Testis (tissue), 3 donors: ENCODE results near the gene STUM. TPM values are rescaled to one million over a fixed set of nuclear protein-coding genes. Genes with fewer than 3 reads are reported as not detected.

Experiments
- DNase-seq: peaks from one replicate; pipeline ENCODE4 v3.0.0-alpha.2; 2019
- H3K27ac ChIP-seq, 2 donors: fragments of 200-600 bp; sonication (generic); one replicate each; pipeline ENCODE4 v1.5.1; 2019
- H3K27me3 ChIP-seq: fragments of 200-600 bp; sonication (generic); one replicate; pipeline ENCODE4 v1.5.1; 2019
- H3K36me3 ChIP-seq: fragments of 200-600 bp; sonication (generic); one replicate; pipeline ENCODE4 v1.5.1; 2017; ENCODE audit warnings: low read depth; ENCODE audit errors: missing control alignments
- H3K4me1 ChIP-seq: fragments of 200-600 bp; sonication (generic); one replicate; pipeline ENCODE4 v1.5.1; 2019
- H3K4me3 ChIP-seq, 2 donors: fragments of 200-600 bp; sonication (generic); one replicate each; pipeline ENCODE4 v1.5.1; 2017 to 2019
- H3K9me3 ChIP-seq: fragments of 200-600 bp; sonication (generic); one replicate; pipeline ENCODE4 v1.5.1; 2017
- POLR2A ChIP-seq: fragments of 450-650 bp; IDR thresholded peaks from one replicate; pipeline ENCODE4 v1.6.1; 2017; ENCODE audit warnings: antibody characterized with exemption, mild to moderate bottlenecking, moderate library complexity
- WGBS, 2 donors: methylation state at CpG; one replicate each; pipeline ENCODE4 v1.1.5; 2018; 5-methylcytosine and 5-hydroxymethylcytosine counted together
- intact Hi-C: fragments of 100-400 bp; cut with DNase I; formaldehyde crosslinking; loops from one replicate; pipeline ENCODE4 v1.15.1; 2023; ENCODE audit warnings: low total_unique reads
- polyA plus RNA-seq: library from polyadenylated mRNA; stranded (reverse); fragments of 350-450 nt; fragmentation: Illumina TruSeq; extraction: RNeasy Lipid Tissue Mini Kit (QIAGEN cat#74804); gene quantifications from one replicate; pipeline ENCODE4 v1.2.3, GENCODE V29; 2014; ENCODE audit warnings: low read depth, low replicate concordance; ENCODE audit not compliant: insufficient read depth
- total RNA-seq, 2 donors: library from RNA; depleted of rRNA; stranded (reverse); fragments of >200 nt; gene quantifications; one replicate each; pipeline ENCODE4 v1.2.3, GENCODE V29; 2016
- TF ChIP-seq, protein P1 (sequence below), 3 experiments: fragments of 450-650 bp in 2 of 3; fragments of 200-600 bp in 1 of 3; sonication (generic) in 1 of 3; IDR thresholded peaks; one replicate each; pipeline ENCODE4 v1.5.1; 2016 to 2019; ENCODE audit warnings: antibody characterized with exemption in 3 of 3, mild to moderate bottlenecking in 2 of 3, moderate library complexity in 1 of 3

Gene STUM
- total and polyA plus RNA-seq, 3 donors from 2014 or later, result 2.5 to 4.5 (median 3.7) TPM

DNA sequence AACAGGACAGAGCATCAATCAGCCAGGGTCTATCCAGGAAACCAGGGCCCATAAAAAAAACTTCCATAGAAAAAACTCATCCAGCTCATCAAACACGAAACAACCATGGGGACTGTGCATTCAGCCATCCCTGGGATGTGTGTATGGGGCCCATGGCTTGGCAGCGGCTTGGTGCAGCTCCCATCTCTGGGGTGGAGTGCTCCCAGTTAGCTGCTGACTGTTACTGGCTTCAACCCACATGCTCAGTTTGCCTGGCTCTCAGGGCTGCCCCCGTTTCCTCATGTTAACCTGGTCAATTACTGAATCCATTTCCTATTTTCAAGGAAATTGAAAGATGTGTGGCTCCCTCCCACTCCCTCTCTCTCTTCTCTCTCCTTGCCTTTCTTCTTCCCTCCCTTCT is 37.3 kb upstream of the STUM start:
- no peak for DNase-seq
- no peaks in the 10 kb centered on the region for H3K36me3 ChIP-seq
- WGBS, 2 donors, result 80 to 92% methylated on average over 3 of the region's 3 CpGs
- intact Hi-C loops, result no loop called here
- no peaks in the 10 kb centered on the region for H3K9me3 ChIP-seq
- no peak for TF ChIP-seq POLR2A
- TF ChIP-seq, protein P1, sequence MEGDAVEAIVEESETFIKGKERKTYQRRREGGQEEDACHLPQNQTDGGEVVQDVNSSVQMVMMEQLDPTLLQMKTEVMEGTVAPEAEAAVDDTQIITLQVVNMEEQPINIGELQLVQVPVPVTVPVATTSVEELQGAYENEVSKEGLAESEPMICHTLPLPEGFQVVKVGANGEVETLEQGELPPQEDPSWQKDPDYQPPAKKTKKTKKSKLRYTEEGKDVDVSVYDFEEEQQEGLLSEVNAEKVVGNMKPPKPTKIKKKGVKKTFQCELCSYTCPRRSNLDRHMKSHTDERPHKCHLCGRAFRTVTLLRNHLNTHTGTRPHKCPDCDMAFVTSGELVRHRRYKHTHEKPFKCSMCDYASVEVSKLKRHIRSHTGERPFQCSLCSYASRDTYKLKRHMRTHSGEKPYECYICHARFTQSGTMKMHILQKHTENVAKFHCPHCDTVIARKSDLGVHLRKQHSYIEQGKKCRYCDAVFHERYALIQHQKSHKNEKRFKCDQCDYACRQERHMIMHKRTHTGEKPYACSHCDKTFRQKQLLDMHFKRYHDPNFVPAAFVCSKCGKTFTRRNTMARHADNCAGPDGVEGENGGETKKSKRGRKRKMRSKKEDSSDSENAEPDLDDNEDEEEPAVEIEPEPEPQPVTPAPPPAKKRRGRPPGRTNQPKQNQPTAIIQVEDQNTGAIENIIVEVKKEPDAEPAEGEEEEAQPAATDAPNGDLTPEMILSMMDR (IDR thresholded peaks at IDR 0.05), result no peak
- H3K27ac ChIP-seq, result no peak overlapping the region
- no peak overlapping the region for H3K4me3 ChIP-seq
- H3K27me3 ChIP-seq, result no peaks in the 10 kb centered on the region
- no peaks in the 10 kb centered on the region for H3K4me1 ChIP-seq

DNA sequence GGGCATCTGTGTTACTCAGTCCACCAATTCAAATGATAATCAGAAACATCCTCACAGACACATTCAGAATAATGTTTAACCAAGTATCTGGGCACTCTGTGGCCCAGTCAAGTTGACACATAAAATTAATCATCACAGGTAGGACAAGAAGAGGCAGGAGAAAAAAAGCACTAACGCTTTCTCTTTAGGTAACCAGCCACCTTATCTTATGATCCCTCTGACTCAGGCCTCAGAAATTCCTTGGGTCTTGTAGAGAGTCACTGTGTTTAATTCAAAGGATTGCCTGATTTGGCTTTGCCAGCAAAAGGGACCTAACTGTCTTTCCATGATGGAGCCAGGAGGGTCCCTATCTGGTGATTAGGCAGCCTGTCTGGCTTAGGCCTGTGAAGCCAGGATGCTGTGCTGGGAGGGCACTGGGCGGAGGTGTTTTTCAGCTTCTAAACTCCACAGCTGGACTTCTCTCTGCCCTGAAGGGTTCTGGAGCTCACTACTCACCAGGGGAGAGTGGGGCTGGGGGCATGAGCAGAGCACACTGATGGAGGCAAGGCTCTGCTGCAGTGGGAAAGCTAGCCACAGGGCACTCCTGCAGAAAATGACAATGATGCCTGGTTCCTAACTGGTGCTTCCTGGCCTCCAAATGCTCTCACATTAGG is 36.4 kb upstream of the STUM start:
- TF ChIP-seq, protein P1 (IDR thresholded peaks at IDR 0.05), result no peak
- no peak for TF ChIP-seq POLR2A
- intact Hi-C loops, result no loop called here

GRCh38 chr1:226518375-226518774 is 30.2 kb upstream of the STUM start:
- Histone ChIP-seq H3K27ac (no peak overlapping the region), H3K9me3 (no peaks in the 10 kb centered on the region), H3K27me3 (no peaks in the 10 kb centered on the region), H3K36me3 (no peaks in the 10 kb centered on the region), H3K4me1 (peaks cover 7% of the 10 kb centered on the region), H3K4me3 (no peak overlapping the region)
- intact Hi-C loops, result no loop called here
- DNase-seq, result no peak
- WGBS, 2 donors, result 94 to 95% methylated on average over 3 of the region's 3 CpGs
- no peak for TF ChIP-seq POLR2A

More for the DNA sequence above, 36.4 kb upstream of the STUM start:
- WGBS, 2 donors, result 90 to 96% methylated on average over 2 of the region's 2 CpGs
- Histone ChIP-seq H3K27me3 (no peaks in the 10 kb centered on the region), H3K36me3 (no peaks in the 10 kb centered on the region), H3K4me3 (no peak overlapping the region), H3K9me3 (no peaks in the 10 kb centered on the region), H3K27ac (no peak overlapping the region), H3K4me1 (no peaks in the 10 kb centered on the region)
- no peak for DNase-seq

- 95% methylated on average over 1 of the region's 1 CpG; no CpG with 5 or more reads in 1 of the 2 donors for WGBS, 2 donors
- DNase-seq, result no peak
- Histone ChIP-seq H3K27me3 (no peaks in the 10 kb centered on the region), H3K36me3 (no peaks in the 10 kb centered on the region), H3K4me1 (peaks cover 7% of the 10 kb centered on the region), H3K9me3 (no peaks in the 10 kb centered on the region), H3K4me3 (no peak overlapping the region), H3K27ac (no peak overlapping the region)
- TF ChIP-seq POLR2A, result no peak
- TF ChIP-seq, protein P1 (IDR thresholded peaks at IDR 0.05), result no peak
- intact Hi-C loops, result no loop called here
Observed at GRCh38 chr1:226519135-226519534, 29.4 kb upstream of the STUM start.

DNA sequence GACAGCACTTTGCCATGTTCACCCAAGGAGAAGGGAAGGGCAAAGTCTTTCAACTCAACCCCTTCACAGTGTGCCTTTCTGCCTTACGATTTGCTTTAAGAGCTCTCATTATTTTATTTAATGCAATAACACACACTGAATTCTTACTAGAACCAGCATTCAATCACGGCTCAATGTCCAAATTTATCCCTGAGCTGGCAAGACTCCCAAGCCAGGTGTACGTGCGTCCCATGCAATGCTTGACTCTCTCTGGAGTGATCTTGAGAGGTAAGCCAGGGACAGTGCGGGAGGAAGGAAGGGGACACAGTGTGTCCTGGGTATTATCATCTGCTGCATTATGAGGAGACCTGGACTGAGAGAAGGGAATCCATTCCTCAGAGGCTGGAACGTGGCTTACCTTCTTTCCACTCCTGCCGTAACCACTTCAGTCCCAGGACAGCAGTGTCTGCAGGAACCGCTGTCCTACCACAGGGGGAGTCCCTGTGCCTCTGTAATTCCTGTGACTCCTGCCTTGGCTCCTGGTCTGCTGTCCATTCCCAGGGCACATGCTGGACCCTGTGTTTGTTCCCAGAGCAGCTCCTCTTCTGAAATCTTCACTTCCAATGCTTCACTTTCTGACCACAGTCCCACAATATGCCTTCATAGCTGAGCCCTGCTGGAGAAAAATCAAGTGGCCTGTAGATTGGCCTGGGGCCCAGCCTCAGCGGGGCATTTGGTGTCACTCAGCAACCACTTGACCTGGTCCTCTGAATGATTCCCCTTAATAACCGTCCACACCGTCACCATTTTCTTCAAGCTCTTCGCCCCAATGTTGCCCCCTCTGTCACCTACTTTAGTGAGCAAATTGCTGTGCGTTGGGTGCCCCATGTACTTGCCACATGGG is 28.6 kb upstream of the STUM start:
- Histone ChIP-seq H3K4me1 (peaks cover 7% of the 10 kb centered on the region), H3K27me3 (no peaks in the 10 kb centered on the region), H3K9me3 (no peaks in the 10 kb centered on the region), H3K4me3 (no peak overlapping the region), H3K27ac (no peak overlapping the region), H3K36me3 (no peaks in the 10 kb centered on the region)
- 72 to 78% methylated on average over 13 of the region's 13 CpGs for WGBS, 2 donors
- DNase-seq, result no peak
- TF ChIP-seq, protein P1 (IDR thresholded peaks at IDR 0.05), result no peak
- TF ChIP-seq POLR2A, result no peak
- intact Hi-C loops, result no loop called here
